ENCODE measurements around the gene NPAS3.
A peak's percentile ranks its signal among the peaks of the same experiment; 100 is the strongest.

The NPAS3 gene

GRCh38 chr14:33774723-33775470 lies 836.2 kb downstream of the NPAS3 start:
- no peak for DNase-seq

GRCh38 chr14:33776871-33777270 lies 838.2 kb downstream of the NPAS3 start:
- no peak for DNase-seq

GRCh38 chr14:33777681-33778080 lies 839.0 kb downstream of the NPAS3 start:
- DNase-seq = no peak

GRCh38 chr14:33780035-33780434 lies 841.4 kb downstream of the NPAS3 start:
- no peak for DNase-seq

GRCh38 chr14:33781236-33781635 lies 842.6 kb downstream of the NPAS3 start:
- DNase-seq = no peak

GRCh38 chr14:33782923-33783322 lies 844.2 kb downstream of the NPAS3 start:
- DNase-seq = no peak

- no peak for DNase-seq
Observed at GRCh38 chr14:33786091-33786825, 847.6 kb downstream of the NPAS3 start.

- DNase-seq = no peak
Observed at GRCh38 chr14:33788161-33788560, 849.5 kb downstream of the NPAS3 start.

- DNase-seq = no peak
Observed at GRCh38 chr14:33790996-33791395, 852.3 kb downstream of the NPAS3 start.

GRCh38 chr14:33792009-33792719 lies 853.5 kb downstream of the NPAS3 start:
- no peak for DNase-seq

- peak; percentile 92 for DNase-seq
Observed at GRCh38 chr14:33792720-33793368, 854.2 kb downstream of the NPAS3 start.

- DNase-seq = no peak
Observed at GRCh38 chr14:33793398-33794110, 854.9 kb downstream of the NPAS3 start.

GRCh38 chr14:33794791-33795305 lies 856.2 kb downstream of the NPAS3 start:
- DNase-seq = no peak

GRCh38 chr14:33796356-33796755 lies 857.7 kb downstream of the NPAS3 start:
- no peak for DNase-seq

GRCh38 chr14:33799705-33800570 lies 861.3 kb downstream of the NPAS3 start:
- DNase-seq = no peak

- DNase-seq = no peak
Observed at GRCh38 chr14:33800735-33801163, 862.1 kb downstream of the NPAS3 start.

- DNase-seq = no peak
Observed at GRCh38 chr14:33802737-33803136, 864.1 kb downstream of the NPAS3 start.

- no peak for DNase-seq
Observed at GRCh38 chr14:33805593-33805992, 866.9 kb downstream of the NPAS3 start.

- DNase-seq = no peak
Observed at GRCh38 chr14:33806905-33807304, 868.2 kb downstream of the NPAS3 start.

GRCh38 chr14:33808187-33808586 lies 869.5 kb downstream of the NPAS3 start:
- no peak for DNase-seq

GRCh38 chr14:33809396-33809981 lies 870.8 kb downstream of the NPAS3 start:
- DNase-seq = no peak
